ENCODE results near the gene OR5B3.

DNA sequence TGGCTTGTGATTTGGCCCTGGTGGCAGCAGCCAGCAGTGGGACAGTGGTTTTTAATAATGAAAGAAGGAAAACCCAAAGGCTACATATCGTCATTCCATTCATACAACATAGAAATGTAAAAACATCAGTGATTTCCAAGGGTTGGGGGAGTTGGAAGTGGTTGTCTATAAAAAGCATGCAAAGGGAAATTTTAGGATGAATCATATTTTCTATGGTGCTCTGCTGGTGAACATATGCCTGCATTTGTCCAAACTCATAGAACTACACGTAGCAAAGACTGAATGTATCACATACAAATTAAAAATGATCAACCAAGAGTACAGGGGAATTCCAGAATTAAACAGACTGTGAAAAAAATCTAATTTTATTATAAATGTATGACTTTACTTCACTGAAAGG is 11.1 kb downstream of the OR5B3 start:
- TF ChIP-seq, protein P1, sequence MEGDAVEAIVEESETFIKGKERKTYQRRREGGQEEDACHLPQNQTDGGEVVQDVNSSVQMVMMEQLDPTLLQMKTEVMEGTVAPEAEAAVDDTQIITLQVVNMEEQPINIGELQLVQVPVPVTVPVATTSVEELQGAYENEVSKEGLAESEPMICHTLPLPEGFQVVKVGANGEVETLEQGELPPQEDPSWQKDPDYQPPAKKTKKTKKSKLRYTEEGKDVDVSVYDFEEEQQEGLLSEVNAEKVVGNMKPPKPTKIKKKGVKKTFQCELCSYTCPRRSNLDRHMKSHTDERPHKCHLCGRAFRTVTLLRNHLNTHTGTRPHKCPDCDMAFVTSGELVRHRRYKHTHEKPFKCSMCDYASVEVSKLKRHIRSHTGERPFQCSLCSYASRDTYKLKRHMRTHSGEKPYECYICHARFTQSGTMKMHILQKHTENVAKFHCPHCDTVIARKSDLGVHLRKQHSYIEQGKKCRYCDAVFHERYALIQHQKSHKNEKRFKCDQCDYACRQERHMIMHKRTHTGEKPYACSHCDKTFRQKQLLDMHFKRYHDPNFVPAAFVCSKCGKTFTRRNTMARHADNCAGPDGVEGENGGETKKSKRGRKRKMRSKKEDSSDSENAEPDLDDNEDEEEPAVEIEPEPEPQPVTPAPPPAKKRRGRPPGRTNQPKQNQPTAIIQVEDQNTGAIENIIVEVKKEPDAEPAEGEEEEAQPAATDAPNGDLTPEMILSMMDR (IDR thresholded peaks at IDR 0.05 in 4 of 5, conservative IDR thresholded peaks at IDR 0.05 in 1 of 5), result no peak
- no peak for TF ChIP-seq POLR2A (IDR thresholded peaks at IDR 0.05)

Data from gastrocnemius medialis (tissue), 4 donors.